Mucosa of descending colon (tissue), 3 donors: ENCODE data around the gene NTHL1. TPM values are rescaled to one million over a fixed set of nuclear protein-coding genes. Genes with fewer than 3 reads are reported as not detected.

Experiments
- ATAC-seq: fragments of 200-7000 bp; cut with Tn5 transposase; one replicate; pipeline ENCODE4 v1.9.1; 2020; ENCODE audit warnings: mild to moderate bottlenecking, moderate library complexity
- DNase-seq, 3 donors: peaks; one replicate each; pipeline ENCODE4 v3.0.0-alpha.2; 2020
- H3K36me3 ChIP-seq: fragments of 200-600 bp; one replicate; pipeline ENCODE4 v1.8.0; 2021; ENCODE audit warnings: low read depth, mild to moderate bottlenecking
- H3K4me1 ChIP-seq: fragments of 200-600 bp; one replicate; pipeline ENCODE4 v1.8.0; 2021; ENCODE audit warnings: low read depth, mild to moderate bottlenecking
- H3K4me3 ChIP-seq: fragments of 200-600 bp; one replicate; pipeline ENCODE4 v1.8.0; 2021; ENCODE audit warnings: mild to moderate bottlenecking
- H3K9me3 ChIP-seq: fragments of 200-600 bp; one replicate; pipeline ENCODE4 v1.8.0; 2021; ENCODE audit warnings: mild to moderate bottlenecking
- CTCF ChIP-seq: fragments of 200-600 bp; IDR thresholded peaks from one replicate; pipeline ENCODE4 v1.8.0; 2022; ENCODE audit warnings: antibody characterized with exemption, mild to moderate bottlenecking
- intact Hi-C, 2 donors: fragments of 100-400 bp; cut with DNase I in 1 of 2; cut with micrococcal nuclease in 1 of 2; formaldehyde crosslinking; loops; one replicate each; pipeline versions ENCODE4 v1.11.0 to v1.11.1; 2022; cut with DNase I, micrococcal nuclease
- total RNA-seq, 3 donors: library from RNA; stranded (reverse); fragmentation: NEBNext Ultra II Directional in 2 of 3; extraction: Animal tissue kit (Norgen Biotek cat#: 25700) in 2 of 3; gene quantifications; one replicate each; pipeline versions ENCODE4 v1.2.1 to v1.2.4, GENCODE V29; 2021 to 2023
- donor health status: DM: no; HTN: no; CAD: no; lungs with moderate emphysema.
- donor health status: DM: no; HTN: no; CAD: no.
- donor health status: DM: no; HTN: yes; CAD: no.

NTHL1 gene
- total RNA-seq, 3 donors from 2014 or later = 23.5 to 28.2 (median 24.5) TPM

GRCh38 chr16:2060346-2060745, 12.7 kb upstream of the NTHL1 start:
- Histone ChIP-seq H3K4me1 (no peaks in the 10 kb centered on the region), H3K36me3 (peaks cover 10% of the 10 kb centered on the region), H3K4me3 (no peak overlapping the region), H3K9me3 (no peaks in the 10 kb centered on the region)
- intact Hi-C loops = no loop called here
- TF ChIP-seq CTCF = no peak
- ATAC-seq (no peak), DNase-seq (no peak)

- no peak for DNase-seq
- Histone ChIP-seq H3K36me3 (peaks cover 7% of the 10 kb centered on the region), H3K4me3 (no peak overlapping the region), H3K9me3 (no peaks in the 10 kb centered on the region), H3K4me1 (peaks cover 7% of the 10 kb centered on the region)
- intact Hi-C loops = no loop called here
- ATAC-seq = no peak
- no peak for TF ChIP-seq CTCF
Observed at GRCh38 chr16:2058872-2059271, 11.2 kb upstream of the NTHL1 start.

- peaks cover 7% of the 10 kb centered on the region for H3K4me1 ChIP-seq
- no peak for TF ChIP-seq CTCF
- no peak for DNase-seq
- no peaks in the 10 kb centered on the region for H3K9me3 ChIP-seq
- H3K4me3 ChIP-seq = no peak overlapping the region
- ATAC-seq = no peak
- intact Hi-C loops = no loop called here
- peaks cover 7% of the 10 kb centered on the region for H3K36me3 ChIP-seq
Observed at GRCh38 chr16:2058420-2058819, 10.8 kb upstream of the NTHL1 start.

- H3K9me3 ChIP-seq = no peaks in the 10 kb centered on the region
- intact Hi-C loops = no loop called here
- H3K4me3 ChIP-seq = no peak overlapping the region
- H3K4me1 ChIP-seq = peaks cover 7% of the 10 kb centered on the region
- DNase-seq = no peak
- no peak for TF ChIP-seq CTCF
- ATAC-seq = no peak
- peaks cover 4% of the 10 kb centered on the region for H3K36me3 ChIP-seq
Observed at GRCh38 chr16:2057438-2057837, 9.8 kb upstream of the NTHL1 start.

GRCh38 chr16:2056681-2057407, 9.2 kb upstream of the NTHL1 start:
- peaks cover 4% of the 10 kb centered on the region for H3K36me3 ChIP-seq
- no peak overlapping the region for H3K4me3 ChIP-seq
- H3K9me3 ChIP-seq = no peaks in the 10 kb centered on the region
- intact Hi-C loops = no loop called here
- ATAC-seq (no peak), DNase-seq (no peak)
- H3K4me1 ChIP-seq = peaks cover 7% of the 10 kb centered on the region
- no peak for TF ChIP-seq CTCF
